H1 (cell line): ENCODE results near the gene SLC22A8. TPM values are rescaled to one million over a fixed set of nuclear protein-coding genes. Genes with fewer than 3 reads are reported as not detected.

Experiments
- CTCF ChIA-PET: fragments of 300-600 bp; sonication (Branson Sonifier 250); formaldehyde crosslinking; loops from one replicate; lab custom pipeline; 2021; ENCODE audit not compliant: partially characterized antibody; lab: Charles Lee
- POLR2A ChIA-PET: fragments of 300-600 bp; sonication (Branson Sonifier 250); formaldehyde crosslinking; loops from one replicate; lab custom pipeline; 2021; ENCODE audit warnings: inconsistent platforms; ENCODE audit not compliant: partially characterized antibody; lab: Charles Lee
- DNase-seq, 2 experiments: peaks; one replicate each; pipeline versions ENCODE4 v3.0.0 to v3.0.0-alpha.2; 2010 to 2022; ENCODE audit warnings: low spot score in 2 of 2, low read depth in 1 of 2, mixed read lengths in 1 of 2
- FAIRE-seq: peaks from 2 replicates; lab custom pipeline; 2011; peaks lifted over from hg19 to GRCh38; lab: Jason Lieb, UNC
- H2AFZ ChIP-seq: 2 replicates; pipeline ENCODE4 v1.8.1; 2012; ENCODE audit warnings: low read length, inconsistent platforms
- H2AK5ac ChIP-seq: 2 replicates; pipeline ENCODE4 v1.6.1; 2013; ENCODE audit warnings: low read depth, low read length
- H2BK120ac ChIP-seq: replicated peaks from 2 replicates; pipeline ENCODE3; 2013; ENCODE audit warnings: low read depth, low read length, inconsistent platforms
- H2BK12ac ChIP-seq: 2 replicates; pipeline ENCODE4 v1.6.1; 2013; ENCODE audit warnings: low read depth, low read length
- H2BK15ac ChIP-seq: 2 replicates; pipeline ENCODE4 v1.6.1; 2013; ENCODE audit warnings: low read length
- H2BK20ac ChIP-seq: 2 replicates; pipeline ENCODE4 v1.6.1; 2013; ENCODE audit warnings: low read length
- H2BK5ac ChIP-seq: 2 replicates; pipeline ENCODE4 v1.6.1; 2013; ENCODE audit warnings: low read depth, low read length
- H3K14ac ChIP-seq: 2 replicates; pipeline ENCODE4 v1.6.1; 2013; ENCODE audit warnings: inconsistent platforms; ENCODE audit not compliant: insufficient read length
- H3K18ac ChIP-seq: 2 replicates; pipeline ENCODE4 v1.6.1; 2013; ENCODE audit warnings: low read length; ENCODE audit errors: extremely low read depth
- H3K23ac ChIP-seq: 2 replicates; pipeline ENCODE4 v1.6.1; 2013; ENCODE audit warnings: inconsistent platforms; ENCODE audit not compliant: insufficient read length
- H3K23me2 ChIP-seq: 2 replicates; pipeline ENCODE4 v1.6.1; 2013; ENCODE audit warnings: low read depth, low read length
- H3K27ac ChIP-seq: 2 replicates; pipeline ENCODE4 v1.6.1; 2011; ENCODE audit warnings: low read depth, low read length, inconsistent platforms
- H3K27me3 ChIP-seq, 4 experiments: replicated peaks in 1 of 4; 1 replicate in 1 of 4; 2 replicates in 3 of 4; pipeline versions ENCODE4 v1.6.1 to v1.8.1; 2011 to 2013; ENCODE audit warnings: low read length in 3 of 4, mild to moderate bottlenecking in 3 of 4, inconsistent platforms in 2 of 4, mixed read lengths in 2 of 4, moderate library complexity in 1 of 4; ENCODE audit not compliant: control insufficient read depth in 3 of 4, insufficient read depth in 3 of 4; ENCODE audit errors: extremely low read depth in 1 of 4
- H3K36me3 ChIP-seq, 4 experiments: 2 replicates each; pipeline versions ENCODE4 v1.6.1 to v1.8.1; 2011 to 2013; ENCODE audit warnings: mild to moderate bottlenecking in 4 of 4, low read length in 3 of 4, moderate library complexity in 2 of 4, control low read depth in 1 of 4, inconsistent platforms in 1 of 4; ENCODE audit not compliant: insufficient read depth in 4 of 4, control insufficient read depth in 2 of 4
- H3K4ac ChIP-seq: replicated peaks from 2 replicates; pipeline ENCODE3; 2013; ENCODE audit warnings: low read length, low read depth, mixed read lengths, inconsistent platforms; ENCODE audit not compliant: insufficient read length
- H3K4me1 ChIP-seq, 4 experiments: replicated peaks in 1 of 4; 1 replicate in 1 of 4; 2 replicates in 3 of 4; pipeline versions ENCODE4 v1.6.1 to v1.8.1; 2011 to 2013; ENCODE audit warnings: low read length in 3 of 4, inconsistent platforms in 2 of 4, mixed read lengths in 1 of 4; ENCODE audit not compliant: insufficient read depth in 4 of 4, control insufficient read depth in 3 of 4
- H3K4me2 ChIP-seq, 2 experiments: 2 replicates each; pipeline versions ENCODE4 v1.6.1 to v1.8.1; 2011 to 2013; ENCODE audit warnings: low read depth in 2 of 2, low read length in 2 of 2, control low read depth in 1 of 2, inconsistent platforms in 1 of 2, mild to moderate bottlenecking in 1 of 2; ENCODE audit not compliant: insufficient read depth in 1 of 2
- H3K4me3 ChIP-seq, 4 experiments: fragments of 200-600, 300-600 bp in 1 of 4; sonication (generic), shearing (Covaris generic), sonication (Bioruptor Twin) in 1 of 4; 2 replicates each; pipeline versions ENCODE4 v1.5.1 to v1.8.1; 2011 to 2016; ENCODE audit warnings: low read length in 4 of 4, low read depth in 3 of 4, control low read depth in 2 of 4, inconsistent platforms in 2 of 4, mild to moderate bottlenecking in 2 of 4, mixed read lengths in 1 of 4, moderate library complexity in 1 of 4; ENCODE audit not compliant: insufficient read depth in 2 of 4; ENCODE audit errors: extremely low read depth in 1 of 4
- H3K56ac ChIP-seq: replicated peaks from 2 replicates; pipeline ENCODE3; 2013; ENCODE audit warnings: low read depth, mild to moderate bottlenecking, mixed read lengths, low read length, inconsistent platforms; ENCODE audit not compliant: insufficient read length
- H3K79me1 ChIP-seq: 2 replicates; pipeline ENCODE4 v1.6.1; 2013; ENCODE audit warnings: low read depth, low read length, control low read depth
- H3K79me2 ChIP-seq, 2 experiments: 2 replicates each; pipeline versions ENCODE4 v1.6.1 to v1.8.1; 2012 to 2013; ENCODE audit warnings: low read length in 2 of 2, mild to moderate bottlenecking in 2 of 2, inconsistent platforms in 1 of 2; ENCODE audit not compliant: insufficient read depth in 2 of 2, control insufficient read depth in 1 of 2
- H3K9ac ChIP-seq, 4 experiments: replicated peaks in 1 of 4; 1 replicate in 1 of 4; 2 replicates in 3 of 4; pipeline versions ENCODE4 v1.6.1 to v1.8.1; 2011 to 2013; ENCODE audit warnings: low read depth in 3 of 4, low read length in 3 of 4, control low read depth in 2 of 4, mild to moderate bottlenecking in 2 of 4, moderate library complexity in 2 of 4, inconsistent platforms in 1 of 4; ENCODE audit errors: extremely low read depth in 1 of 4
- H3K9me3 ChIP-seq, 2 experiments: 2 replicates each; pipeline versions ENCODE4 v1.6.1 to v1.8.1; 2012 to 2013; ENCODE audit warnings: mild to moderate bottlenecking in 2 of 2, moderate library complexity in 2 of 2, control low read depth in 1 of 2, inconsistent platforms in 1 of 2, low read depth in 1 of 2, low read length in 1 of 2, mixed read lengths in 1 of 2; ENCODE audit not compliant: insufficient read depth in 2 of 2
- H4K20me1 ChIP-seq, 2 experiments: replicated peaks in 1 of 2; 2 replicates each; pipeline versions ENCODE3 to v1.8.1; 2011 to 2013; ENCODE audit warnings: inconsistent platforms in 2 of 2, low read length in 2 of 2, mild to moderate bottlenecking in 1 of 2; ENCODE audit not compliant: insufficient read depth in 2 of 2, control insufficient read depth in 1 of 2
- H4K5ac ChIP-seq: 2 replicates; pipeline ENCODE4 v1.6.1; 2013; ENCODE audit warnings: low read length, low read depth, mixed read lengths, inconsistent platforms; ENCODE audit not compliant: insufficient read length
- H4K8ac ChIP-seq: 2 replicates; pipeline ENCODE4 v1.8.0; 2013; ENCODE audit warnings: mild to moderate bottlenecking, moderate library complexity, low read length, inconsistent platforms; ENCODE audit not compliant: insufficient read depth; ENCODE audit errors: extremely low read depth
- H4K91ac ChIP-seq: replicated peaks from 2 replicates; pipeline ENCODE3; 2013; ENCODE audit warnings: low read length, mixed read lengths, inconsistent platforms; ENCODE audit not compliant: insufficient read length
- ATF2 ChIP-seq: IDR thresholded peaks from 2 replicates; pipeline ENCODE4 v1.6.1; 2012; ENCODE audit warnings: low read length, inconsistent platforms
- CHD2 ChIP-seq: IDR thresholded peaks from 2 replicates; pipeline ENCODE4 v1.6.1; 2012; ENCODE audit warnings: low read length, improper control_type of control experiment
- JUND ChIP-seq: IDR thresholded peaks from 2 replicates; pipeline ENCODE4 v1.6.1; 2011; ENCODE audit warnings: mild to moderate bottlenecking, improper control_type of control experiment, low read length
- POLR2A ChIP-seq, 2 experiments: IDR thresholded peaks; 1 replicate in 1 of 2; 2 replicates in 1 of 2; pipeline ENCODE4 v1.6.1; 2011; ENCODE audit warnings: low read depth in 2 of 2, low read length in 2 of 2, mild to moderate bottlenecking in 2 of 2; ENCODE audit errors: control extremely low read depth in 1 of 2
- RBBP5 ChIP-seq: IDR thresholded peaks from 2 replicates; pipeline ENCODE4 v1.7.1; 2012; ENCODE audit warnings: low read depth, mild to moderate bottlenecking, inconsistent platforms, low read length, moderate library complexity, borderline replicate concordance
- RXRA ChIP-seq: IDR thresholded peaks from 2 replicates; pipeline ENCODE4 v1.6.1; 2011; ENCODE audit warnings: low read depth, mild to moderate bottlenecking, low read length, moderate library complexity; ENCODE audit not compliant: insufficient read depth
- SUZ12 ChIP-seq: fragments of 200-600 bp; sonication (generic); IDR thresholded peaks from 2 replicates; pipeline ENCODE4 v1.6.1; 2012; ENCODE audit warnings: mild to moderate bottlenecking, inconsistent platforms, low read length, moderate library complexity, mixed read lengths
- TBP ChIP-seq: IDR thresholded peaks from 2 replicates; pipeline ENCODE4 v1.6.1; 2011; ENCODE audit warnings: low read depth, low read length, improper control_type of control experiment
- ZNF274 ChIP-seq: IDR thresholded peaks from 2 replicates; pipeline ENCODE4 v1.7.0; 2012; ENCODE audit warnings: low read length, borderline replicate concordance; ENCODE audit errors: extremely low read depth
- WGBS, 2 experiments: shearing (Covaris generic) in 1 of 2; methylation state at CpG; one replicate each; pipeline versions ENCODE4 v1.1.6 to v1.1.7; 2013 to 2015; ENCODE audit warnings: low lambda C conversion rate in 2 of 2, mixed read lengths in 2 of 2, inconsistent platforms in 1 of 2, low coverage in 1 of 2, missing lambda C conversion rate in 1 of 2; ENCODE audit not compliant: insufficient replicate concordance in 2 of 2, insufficient coverage in 1 of 2, insufficient read length in 1 of 2; ENCODE audit errors: extremely low coverage in 1 of 2, missing lambda C conversion rate in 1 of 2; 5-methylcytosine and 5-hydroxymethylcytosine counted together
- polyA plus RNA-seq, 7 experiments: library from polyadenylated mRNA; depleted of rRNA in 3 of 7; stranded (reverse) in 5 of 7; unstranded in 2 of 7; fragments of >200 nt in 5 of 7; fragments of 200-250 nt in 2 of 7; gene quantifications; 1 replicate in 5 of 7; 2 replicates in 1 of 7; 4 replicates in 1 of 7; pipeline versions ENCODE4 v1.2.1 to v1.2.3, GENCODE V29; 2011 to 2013; ENCODE audit warnings: missing spikeins in 2 of 7, mixed read lengths in 2 of 7
- total RNA-seq: library from RNA; stranded (reverse); fragmentation: NEBNext Ultra II Directional; extraction: Animal tissue kit (Norgen Biotek cat#: 25700); gene quantifications from 2 replicates; pipeline ENCODE4 v1.2.1, GENCODE V29; 2021

SLC22A8 gene
- total and polyA plus RNA-seq, 2 of the 8 experiments (the other 6 are each of a cell fraction or from before 2014, with no cell fraction given) = not detected

- Histone ChIP-seq H3K4ac (no peak overlapping the region), H3K56ac (no peak overlapping the region), H3K79me2 (no peaks in the 10 kb centered on the region), H2BK20ac (no peak overlapping the region), H2BK5ac (no peak overlapping the region; the same call in 1 of the 2 replicates), H2BK15ac (no peak overlapping the region), H3K27ac (no peak overlapping the region), H2BK12ac (no peak overlapping the region), H3K79me1 (no peaks in the 10 kb centered on the region), H3K23ac (no peak overlapping the region), H3K4me1 (no peaks in the 10 kb centered on the region), H3K9me3 (no peaks in the 10 kb centered on the region), H3K9ac (no peak overlapping the region), H4K91ac (no peak overlapping the region), H3K27me3 (no peaks in the 10 kb centered on the region), H2BK120ac (no peak overlapping the region), H4K20me1 (no peaks in the 10 kb centered on the region), H4K5ac (no peak overlapping the region), H3K4me3 (no peak overlapping the region), H3K36me3 (no peaks in the 10 kb centered on the region), H4K8ac (no peak overlapping the region), H3K18ac (no peak overlapping the region), H3K14ac (no peak overlapping the region), H3K4me2 (no peak overlapping the region), H2AK5ac (no peak overlapping the region), H3K23me2 (no peaks in the 10 kb centered on the region), H2AFZ (no peak overlapping the region)
- CTCF ChIA-PET = interaction anchor here (0.6 to 13.8 kb wide), 6 partner anchors 10 to 275 kb away, joined by 3 to 132 read pairs (median 3); no protein-coding TSS in a partner anchor
- no peak for DNase-seq
- POLR2A ChIA-PET = interaction anchor here (1.0 kb wide), 2 partner anchors 9 to 22 kb away, joined by 3 read pairs; no protein-coding TSS in a partner anchor
- WGBS, 2 experiments = 87% methylated on average over 9 of the region's 9 CpGs; no CpG with 5 or more reads in 1 of the 2 experiments
- no peak for TF ChIP-seq RBBP5
- TF ChIP-seq RXRA = no peak
- TF ChIP-seq POLR2A (IDR thresholded peaks at IDR 0.05; ENCODE audit: control extremely low read depth in 1 of 2, low read depth in 2 of 2, low read length in 2 of 2) = no peak
- no peak for TF ChIP-seq CHD2
- TF ChIP-seq SUZ12 = no peak
- no peak for TF ChIP-seq JUND
- TF ChIP-seq ZNF274 = no peak
- no peak for TF ChIP-seq TBP
- no peak for TF ChIP-seq ATF2
- no peak for FAIRE-seq
Measured at GRCh38 chr11:63001456-63001855, 14.2 kb downstream of the SLC22A8 start.
